Measurements from ENCODE around the gene TRAF7. TPM values are rescaled to one million over a fixed set of nuclear protein-coding genes. Genes with fewer than 3 reads are reported as not detected.
A peak's percentile ranks its signal among the peaks of the same experiment; 100 is the strongest.

The TRAF7 gene
- total and polyA plus RNA-seq, 2 of the 13 experiments (the other 11 are each of a cell fraction or from before 2014, with no cell fraction given), result 47.9 to 65.6 TPM

- no peak for TF ChIP-seq HNRNPLL (IDR thresholded peaks at IDR 0.05; ENCODE audit: low read depth, low read length, poor library complexity, severe bottlenecking)
- 0 out of 2 replicates have a peak, but pooled peaks have one; percentile 2 for TF ChIP-seq THAP9 (CRISPR knock-in tag; IDR thresholded peaks at IDR 0.05; ENCODE audit: borderline replicate concordance)
- peak; percentile 3; the same call in 1 of the 2 replicates for TF ChIP-seq ELF1 (CRISPR knock-in tag; IDR thresholded peaks at IDR 0.05)
- TF ChIP-seq HOXA3 (CRISPR knock-in tag; IDR thresholded peaks at IDR 0.05), result no peak
- no peak for TF ChIP-seq ERF (CRISPR knock-in tag; IDR thresholded peaks at IDR 0.05)
- TF ChIP-seq FIP1L1 (IDR thresholded peaks at IDR 0.05; ENCODE audit: borderline replicate concordance, insufficient read depth, low read depth, low read length), result no peak
- TF ChIP-seq FOXP4 (CRISPR knock-in tag; IDR thresholded peaks at IDR 0.05), result no peak
- TF ChIP-seq ZFP90 (CRISPR knock-in tag; IDR thresholded peaks at IDR 0.05; ENCODE audit: borderline replicate concordance), result 0 out of 2 replicates have a peak, but pooled peaks have one; percentile 25
- no peak for TF ChIP-seq ZEB1 (IDR thresholded peaks at IDR 0.05; ENCODE audit: insufficient replicate concordance, low read depth)
- peak; percentile 32; the same call in 1 of the 2 replicates for TF ChIP-seq UBTF (CRISPR knock-in tag; IDR thresholded peaks at IDR 0.05)
- TF ChIP-seq ZBTB26 (CRISPR knock-in tag; IDR thresholded peaks at IDR 0.05; ENCODE audit: borderline replicate concordance), result peak; percentile 8; the same call in 1 of the 2 replicates
- no peak for TF ChIP-seq ZBTB44 (CRISPR knock-in tag; IDR thresholded peaks at IDR 0.05)
- no peak for TF ChIP-seq ZNF558 (CRISPR knock-in tag; IDR thresholded peaks at IDR 0.05; ENCODE audit: borderline replicate concordance)
- TF ChIP-seq AKAP8 (CRISPR knock-in tag; IDR thresholded peaks at IDR 0.05), result peak; percentile 88
- TF ChIP-seq HNF1B (CRISPR knock-in tag; IDR thresholded peaks at IDR 0.05), result 0 out of 2 replicates have a peak, but pooled peaks have one; percentile 45
- TF ChIP-seq ZNF441 (CRISPR knock-in tag; IDR thresholded peaks at IDR 0.05; ENCODE audit: borderline replicate concordance), result no peak
These were observed 2.7 kb downstream of the TRAF7 start (continued) for GRCh38 chr16:2158262-2158638.
